ENCODE measurements around the gene CT45A9.
"Not testable (repeated sequence)": the region's sequence is repeated elsewhere in the genome, so short reads cannot be mapped to it uniquely, and the experiment has no call there.

CT45A9 gene, protein sequence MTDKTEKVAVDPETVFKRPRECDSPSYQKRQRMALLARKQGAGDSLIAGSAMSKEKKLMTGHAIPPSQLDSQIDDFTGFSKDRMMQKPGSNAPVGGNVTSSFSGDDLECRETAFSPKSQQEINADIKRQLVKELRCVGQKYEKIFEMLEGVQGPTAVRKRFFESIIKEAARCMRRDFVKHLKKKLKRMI

DNA sequence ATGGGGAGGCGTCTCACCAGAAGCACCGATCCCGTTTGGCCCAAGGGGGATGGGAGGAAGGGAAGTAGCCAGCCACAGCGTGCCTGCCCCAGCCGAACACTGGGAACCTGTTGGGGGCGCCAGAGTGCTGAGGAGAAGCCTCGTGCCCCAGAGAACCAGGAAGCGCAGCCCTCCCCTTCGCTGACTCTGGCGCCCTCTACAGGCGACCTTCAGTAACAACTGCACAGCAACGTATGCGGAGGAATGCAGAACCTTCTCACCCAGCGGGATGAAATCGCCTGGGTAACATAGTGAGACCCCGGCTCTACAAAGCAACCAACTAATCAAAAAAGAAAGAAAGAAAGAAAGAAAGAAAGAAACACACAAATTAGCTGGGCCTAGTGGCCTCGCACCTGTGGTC, at the start of gene CT45A9:
Gene CT45A9 (minus strand): TSS at position 101 of the 400 bp plus-strand sequence. CDS start 3,751 bp downstream, outside the sequence.
- H3K9me3 ChIP-seq (ENCODE audit: control insufficient read depth, insufficient read depth, low read depth, low read length); H3K9ac ChIP-seq (ENCODE audit: low read length); H3K27me3 ChIP-seq (ENCODE audit: control insufficient read depth, insufficient read depth, low read length); H3K27ac ChIP-seq (ENCODE audit: low read depth, low read length); H3K36me3 ChIP-seq (ENCODE audit: control insufficient read depth, insufficient read depth, low read length); H3K4me1 ChIP-seq (ENCODE audit: control insufficient read depth, insufficient read depth, low read length); H3K4me3 ChIP-seq (ENCODE audit: low read depth, low read length): not testable (repeated sequence)

DNA sequence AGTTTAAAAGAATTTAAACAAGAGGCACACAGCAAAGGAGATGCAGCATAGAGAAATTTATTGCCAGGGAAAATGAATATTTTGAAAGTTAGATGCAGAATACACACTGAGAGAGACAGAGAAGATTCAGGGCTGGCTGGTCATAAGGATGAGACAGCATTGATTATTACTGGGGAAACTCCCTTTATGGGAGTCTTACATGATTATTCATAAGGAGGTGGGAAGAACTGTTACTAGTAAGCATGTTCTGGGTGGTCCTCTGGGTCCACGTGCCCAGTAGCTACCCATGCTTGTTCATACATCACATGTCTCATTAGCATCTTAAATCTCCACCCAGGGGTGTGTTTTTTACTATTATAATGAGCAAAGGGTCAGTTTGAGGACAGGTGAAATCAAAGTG, 48.9 kb upstream of the CT45A9 start:
- H3K4me1 ChIP-seq (ENCODE audit: control insufficient read depth, insufficient read depth, low read length); H3K27me3 ChIP-seq (ENCODE audit: control insufficient read depth, insufficient read depth, low read length); H3K27ac ChIP-seq (ENCODE audit: low read depth, low read length); H3K9me3 ChIP-seq (ENCODE audit: control insufficient read depth, insufficient read depth, low read depth, low read length); H3K4me3 ChIP-seq (ENCODE audit: low read depth, low read length); H3K36me3 ChIP-seq (ENCODE audit: control insufficient read depth, insufficient read depth, low read length); H3K9ac ChIP-seq (ENCODE audit: low read length): not testable (repeated sequence)

DNA sequence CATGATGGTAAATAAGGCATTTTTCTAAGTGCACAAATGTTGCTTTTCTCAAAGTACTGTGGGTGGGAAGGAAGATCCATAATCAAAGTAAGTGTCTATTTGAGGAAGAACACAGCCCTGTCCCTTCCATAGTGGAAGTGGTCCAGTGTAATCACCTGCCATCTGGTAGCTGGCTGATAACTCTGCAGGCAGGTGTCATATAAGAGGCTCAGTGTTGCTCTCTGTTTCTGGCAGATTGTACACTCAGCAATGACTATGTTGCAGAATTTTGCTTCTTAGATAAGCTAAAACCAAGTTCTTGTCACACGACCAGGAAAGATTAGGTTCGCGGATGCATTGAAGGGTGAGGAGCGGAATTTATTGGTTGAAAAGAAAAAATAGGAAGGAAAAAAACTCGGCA, 42.8 kb upstream of the CT45A9 start:
- Histone ChIP-seq H3K4me1 (ENCODE audit: control insufficient read depth, insufficient read depth, low read length) (no peaks in the 10 kb centered on the region), H3K9me3 (ENCODE audit: control insufficient read depth, insufficient read depth, low read depth, low read length) (no peaks in the 10 kb centered on the region), H3K27me3 (ENCODE audit: control insufficient read depth, insufficient read depth, low read length) (peaks cover 43% of the 10 kb centered on the region), H3K27ac (ENCODE audit: low read depth, low read length) (no peak overlapping the region), H3K4me3 (ENCODE audit: low read depth, low read length) (no peak overlapping the region), H3K9ac (ENCODE audit: low read length) (no peak overlapping the region), H3K36me3 (ENCODE audit: control insufficient read depth, insufficient read depth, low read length) (no peaks in the 10 kb centered on the region)

GRCh38 chrX:135910251-135910650, 38.6 kb upstream of the CT45A9 start:
- Histone ChIP-seq H3K9ac (ENCODE audit: low read length) (no peak overlapping the region), H3K36me3 (ENCODE audit: control insufficient read depth, insufficient read depth, low read length) (no peaks in the 10 kb centered on the region), H3K4me3 (ENCODE audit: low read depth, low read length) (no peak overlapping the region), H3K27me3 (ENCODE audit: control insufficient read depth, insufficient read depth, low read length) (peaks cover 51% of the 10 kb centered on the region), H3K9me3 (ENCODE audit: control insufficient read depth, insufficient read depth, low read depth, low read length) (no peaks in the 10 kb centered on the region; the same call in 1 of the 2 replicates), H3K27ac (ENCODE audit: low read depth, low read length) (no peak overlapping the region), H3K4me1 (ENCODE audit: control insufficient read depth, insufficient read depth, low read length) (no peaks in the 10 kb centered on the region)

DNA sequence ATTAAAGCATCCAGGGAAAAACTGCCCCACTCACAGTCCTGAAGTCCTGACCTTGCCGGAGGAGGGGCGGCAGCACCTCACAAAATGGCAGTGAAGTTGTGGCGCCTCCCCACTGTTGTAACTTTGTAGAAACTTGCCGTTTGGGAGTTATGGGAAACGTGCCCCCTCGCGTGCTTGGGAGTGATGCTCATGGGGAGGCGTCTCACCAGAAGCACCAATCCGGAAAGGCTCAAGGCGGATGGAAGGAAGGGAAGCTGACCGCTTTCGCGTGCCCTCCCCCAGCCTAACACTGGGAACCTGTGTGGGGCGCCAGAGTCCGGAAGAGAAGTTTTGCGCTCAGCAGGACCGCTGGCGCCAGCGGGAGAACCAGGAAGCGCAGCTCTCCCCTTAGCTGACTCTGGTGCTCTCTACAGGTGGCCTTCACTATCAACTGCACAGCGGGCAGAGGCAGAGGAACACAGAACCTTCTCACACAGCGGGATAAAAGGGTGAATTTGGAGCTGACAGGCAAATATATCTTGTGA, 21.7 kb upstream of the CT45A9 start, which contains the start of the genes CT45A10 and SAGE1:
Gene CT45A10 (minus strand): TSS at position 151 of the 524 bp plus-strand sequence. CDS start 8,100 bp downstream, outside the sequence.
Gene SAGE1 (plus strand): TSS at position 423 of the 524 bp plus-strand sequence. CDS start 2,527 bp downstream, outside the sequence.
- no peaks in the 10 kb centered on the region for H3K27me3 ChIP-seq (ENCODE audit: control insufficient read depth, insufficient read depth, low read length)
- H3K9me3 ChIP-seq (ENCODE audit: control insufficient read depth, insufficient read depth, low read depth, low read length) = peaks cover 22% of the 10 kb centered on the region
- no peak within 1 kb of the TSS for H3K4me3 ChIP-seq (ENCODE audit: low read depth, low read length)
- no peak within 1 kb of the TSS for H3K27ac ChIP-seq (ENCODE audit: low read depth, low read length)
- H3K36me3 ChIP-seq (ENCODE audit: control insufficient read depth, insufficient read depth, low read length) = no peaks in the 10 kb centered on the region
- H3K9ac ChIP-seq (ENCODE audit: low read length) = no peak within 1 kb of the TSS
- H3K4me1 ChIP-seq (ENCODE audit: control insufficient read depth, insufficient read depth, low read length) = no peaks in the 10 kb centered on the region

DNA sequence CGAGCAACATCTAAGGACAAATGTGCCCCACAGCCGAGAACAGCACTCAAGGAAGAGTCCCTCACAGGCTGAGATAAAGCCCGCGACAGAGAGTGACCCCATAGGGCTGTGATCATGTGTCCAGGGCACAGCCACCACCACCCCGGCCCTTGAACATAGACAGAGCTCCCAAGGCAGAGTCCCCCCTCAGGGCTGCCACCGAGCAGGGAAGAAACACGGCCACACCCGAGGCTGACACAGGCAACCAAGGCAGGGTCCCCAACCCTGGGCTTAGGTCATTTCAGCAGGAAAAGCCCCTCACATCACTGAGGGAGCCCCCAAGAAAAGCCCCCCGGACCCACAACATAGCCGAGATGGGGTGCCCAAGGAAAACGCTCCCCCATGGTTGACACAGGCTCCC, 21.2 kb upstream of the CT45A9 start:
- no peaks in the 10 kb centered on the region for H3K4me1 ChIP-seq (ENCODE audit: control insufficient read depth, insufficient read depth, low read length)
- no peak overlapping the region for H3K4me3 ChIP-seq (ENCODE audit: low read depth, low read length)
- H3K27ac ChIP-seq (ENCODE audit: low read depth, low read length) = no peak overlapping the region
- no peak overlapping the region for H3K9ac ChIP-seq (ENCODE audit: low read length)
- peaks cover 22% of the 10 kb centered on the region for H3K9me3 ChIP-seq (ENCODE audit: control insufficient read depth, insufficient read depth, low read depth, low read length)
- no peaks in the 10 kb centered on the region for H3K36me3 ChIP-seq (ENCODE audit: control insufficient read depth, insufficient read depth, low read length)
- H3K27me3 ChIP-seq (ENCODE audit: control insufficient read depth, insufficient read depth, low read length) = no peaks in the 10 kb centered on the region

DNA sequence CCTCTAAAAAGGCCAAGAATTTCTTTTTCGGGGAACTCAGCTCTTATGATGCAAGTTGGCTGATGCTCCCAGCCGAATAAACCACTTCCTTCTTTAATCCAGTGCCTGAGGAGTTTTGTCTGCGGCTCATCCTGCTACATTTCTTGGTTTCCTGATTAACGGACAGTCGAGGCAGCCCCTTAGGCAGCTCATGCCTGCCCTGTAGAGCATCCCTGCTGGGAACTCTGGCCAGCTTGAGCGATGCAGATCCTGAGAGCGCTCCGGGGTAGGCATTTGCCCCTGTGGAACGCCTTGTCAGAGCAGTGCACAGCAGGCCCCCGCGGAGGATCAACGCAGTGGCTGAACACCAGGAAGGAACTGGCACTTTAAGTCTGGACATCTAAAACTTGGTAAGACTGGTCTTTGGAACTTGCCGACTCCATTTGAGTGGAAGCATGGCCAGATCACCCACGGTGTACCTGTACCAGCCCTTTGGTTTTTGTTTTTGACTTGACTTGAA, 18.5 kb upstream of the CT45A9 start:
- no peaks in the 10 kb centered on the region for H3K4me1 ChIP-seq (ENCODE audit: control insufficient read depth, insufficient read depth, low read length)
- H3K4me3 ChIP-seq (ENCODE audit: low read depth, low read length) = no peak overlapping the region
- no peaks in the 10 kb centered on the region for H3K36me3 ChIP-seq (ENCODE audit: control insufficient read depth, insufficient read depth, low read length)
- no peak overlapping the region for H3K27ac ChIP-seq (ENCODE audit: low read depth, low read length)
- peaks cover 22% of the 10 kb centered on the region for H3K9me3 ChIP-seq (ENCODE audit: control insufficient read depth, insufficient read depth, low read depth, low read length)
- H3K27me3 ChIP-seq (ENCODE audit: control insufficient read depth, insufficient read depth, low read length) = no peaks in the 10 kb centered on the region
- no peak overlapping the region for H3K9ac ChIP-seq (ENCODE audit: low read length)

- not testable (repeated sequence) for H3K36me3 ChIP-seq (ENCODE audit: control insufficient read depth, insufficient read depth, low read length); H3K27me3 ChIP-seq (ENCODE audit: control insufficient read depth, insufficient read depth, low read length); H3K9ac ChIP-seq (ENCODE audit: low read length); H3K4me3 ChIP-seq (ENCODE audit: low read depth, low read length); H3K27ac ChIP-seq (ENCODE audit: low read depth, low read length); H3K4me1 ChIP-seq (ENCODE audit: control insufficient read depth, insufficient read depth, low read length)
- H3K9me3 ChIP-seq (ENCODE audit: control insufficient read depth, insufficient read depth, low read depth, low read length) = peaks cover 22% of the 10 kb centered on the region
Observed at GRCh38 chrX:135888976-135889375, 17.4 kb upstream of the CT45A9 start.

GRCh38 chrX:135888230-135888629, 16.6 kb upstream of the CT45A9 start:
- not testable (repeated sequence) for H3K27ac ChIP-seq (ENCODE audit: low read depth, low read length); H3K27me3 ChIP-seq (ENCODE audit: control insufficient read depth, insufficient read depth, low read length); H3K9ac ChIP-seq (ENCODE audit: low read length); H3K4me3 ChIP-seq (ENCODE audit: low read depth, low read length); H3K36me3 ChIP-seq (ENCODE audit: control insufficient read depth, insufficient read depth, low read length); H3K4me1 ChIP-seq (ENCODE audit: control insufficient read depth, insufficient read depth, low read length)
- H3K9me3 ChIP-seq (ENCODE audit: control insufficient read depth, insufficient read depth, low read depth, low read length) = peaks cover 22% of the 10 kb centered on the region

DNA sequence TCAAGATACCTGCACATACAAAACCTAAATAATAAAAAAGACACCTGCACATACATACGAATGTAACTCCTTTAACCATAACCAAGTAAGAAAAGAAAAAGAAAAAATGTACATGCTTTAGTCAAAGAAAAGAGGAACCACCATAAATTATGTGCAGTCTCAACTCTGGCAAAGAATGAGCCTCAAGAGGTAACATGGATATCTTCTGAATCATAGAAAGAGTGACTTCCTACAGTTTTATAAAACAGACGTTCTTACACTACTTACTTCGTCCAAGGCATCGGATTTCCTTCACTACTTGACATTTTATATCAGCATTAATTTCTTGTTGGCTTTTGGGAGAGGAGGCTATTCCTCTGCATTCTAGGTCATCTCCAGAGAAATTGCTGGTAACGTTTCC, 11.1 kb upstream of the CT45A9 start:
- H3K4me3 ChIP-seq (ENCODE audit: low read depth, low read length); H3K27ac ChIP-seq (ENCODE audit: low read depth, low read length); H3K27me3 ChIP-seq (ENCODE audit: control insufficient read depth, insufficient read depth, low read length); H3K4me1 ChIP-seq (ENCODE audit: control insufficient read depth, insufficient read depth, low read length); H3K9ac ChIP-seq (ENCODE audit: low read length); H3K9me3 ChIP-seq (ENCODE audit: control insufficient read depth, insufficient read depth, low read depth, low read length); H3K36me3 ChIP-seq (ENCODE audit: control insufficient read depth, insufficient read depth, low read length): not testable (repeated sequence)

DNA sequence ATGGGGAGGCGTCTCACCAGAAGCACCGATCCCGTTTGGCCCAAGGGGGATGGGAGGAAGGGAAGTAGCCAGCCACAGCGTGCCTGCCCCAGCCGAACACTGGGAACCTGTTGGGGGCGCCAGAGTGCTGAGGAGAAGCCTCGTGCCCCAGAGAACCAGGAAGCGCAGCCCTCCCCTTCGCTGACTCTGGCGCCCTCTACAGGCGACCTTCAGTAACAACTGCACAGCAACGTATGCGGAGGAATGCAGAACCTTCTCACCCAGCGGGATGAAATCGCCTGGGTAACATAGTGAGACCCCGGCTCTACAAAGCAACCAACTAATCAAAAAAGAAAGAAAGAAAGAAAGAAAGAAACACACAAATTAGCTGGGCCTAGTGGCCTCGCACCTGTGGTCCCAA, 17.2 kb downstream of the CT45A9 start, which contains the start of gene CT45A8:
Gene CT45A8 (minus strand): TSS at position 101 of the 400 bp plus-strand sequence. CDS start 3,755 bp downstream, outside the sequence.
- H3K36me3 ChIP-seq (ENCODE audit: control insufficient read depth, insufficient read depth, low read length); H3K9ac ChIP-seq (ENCODE audit: low read length); H3K27ac ChIP-seq (ENCODE audit: low read depth, low read length); H3K9me3 ChIP-seq (ENCODE audit: control insufficient read depth, insufficient read depth, low read depth, low read length); H3K4me1 ChIP-seq (ENCODE audit: control insufficient read depth, insufficient read depth, low read length); H3K4me3 ChIP-seq (ENCODE audit: low read depth, low read length); H3K27me3 ChIP-seq (ENCODE audit: control insufficient read depth, insufficient read depth, low read length): not testable (repeated sequence)

Data from HUES6 (cell line).